NCI-H748 treated with DMSO at 0.1 percent for 48 hours (cell line): ENCODE measurements around the gene RAB8B.

ENCODE experiments used
- DNase-seq: peaks from one replicate; lab custom pipeline; 2025; lab: John Stamatoyannopoulos, UW

Gene RAB8B

GRCh38 chr15:63313825-63314224, 124.4 kb downstream of the RAB8B start:
- no peak for DNase-seq

GRCh38 chr15:63314409-63314808, 125.0 kb downstream of the RAB8B start:
- DNase-seq = no peak
